GM19463 (cell line): Measurements from ENCODE around the gene DPM1.
"Not testable (repeated sequence)": the region's sequence is repeated elsewhere in the genome, so short reads cannot be mapped to it uniquely, and the experiment has no call there.

Experiments
- ATAC-seq: cut with Tn5 transposase; IDR thresholded peaks from one replicate; pipeline ENCODE4 v1.9.1; 2021; ENCODE audit warnings: mild to moderate bottlenecking, moderate library complexity; ENCODE audit not compliant: unreplicated experiment

Gene DPM1

GRCh38 chr20:50980071-50980681, 21.8 kb upstream of the DPM1 start:
- ATAC-seq = no peak

- ATAC-seq = not testable (repeated sequence)
These were observed 20.2 kb upstream of the DPM1 start for GRCh38 chr20:50978533-50978932.

GRCh38 chr20:50977066-50978021, 19.0 kb upstream of the DPM1 start:
- no peak for ATAC-seq

- no peak for ATAC-seq
These were observed 17.5 kb upstream of the DPM1 start for GRCh38 chr20:50975701-50976330.

GRCh38 chr20:50969912-50970311, 11.6 kb upstream of the DPM1 start:
- ATAC-seq = no peak

- ATAC-seq = no peak
These were observed 11.1 kb upstream of the DPM1 start for GRCh38 chr20:50969435-50969834.

- ATAC-seq = no peak
These were observed 10.0 kb upstream of the DPM1 start for GRCh38 chr20:50968289-50968688.

GRCh38 chr20:50967586-50967985, 9.3 kb upstream of the DPM1 start:
- ATAC-seq = no peak

GRCh38 chr20:50959543-50960126, 1.3 kb upstream of the DPM1 start:
- ATAC-seq = no peak

GRCh38 chr20:50958615-50959542, 547 bp upstream of the DPM1 start, which contains the start of gene MOCS3:
MOCS3 (plus strand) TSS chr20:50958818; CDS start chr20:50958843, 25 bp downstream.
- peak; percentile 85 for ATAC-seq

- no peak for ATAC-seq
These were observed 1.1 kb downstream of the DPM1 start for GRCh38 chr20:50957276-50957675.

GRCh38 chr20:50953821-50954220, 4.5 kb downstream of the DPM1 start:
- ATAC-seq = no peak

- ATAC-seq = no peak
These were observed 5.1 kb downstream of the DPM1 start for GRCh38 chr20:50953196-50953595.

GRCh38 chr20:50948132-50948785, 10.1 kb downstream of the DPM1 start:
- ATAC-seq = no peak

- ATAC-seq = no peak
These were observed 15.3 kb downstream of the DPM1 start for GRCh38 chr20:50943069-50943468.

GRCh38 chr20:50933589-50933988, 24.7 kb downstream of the DPM1 start:
- no peak for ATAC-seq

- ATAC-seq = no peak
These were observed 25.5 kb downstream of the DPM1 start for GRCh38 chr20:50932691-50933280.

GRCh38 chr20:50932016-50932485, 26.3 kb downstream of the DPM1 start:
- no peak for ATAC-seq
